ENCODE data around the gene UTY. TPM values are rescaled to one million over a fixed set of nuclear protein-coding genes. Genes with fewer than 3 reads are reported as not detected.

UTY gene
- 6.3 and 7.1 TPM in 2 replicates for total RNA-seq

GRCh38 chrY:13479828-13480227, at the start of gene UTY:
UTY (minus strand) TSS chrY:13480033; CDS start chrY:13479665, 368 bp downstream.

Other genes starting within 250 kb of the UTY start
- 0.23 TPM in 1 of 2 replicates, not detected in the other for gene TMSB4Y, start 223.9 kb upstream of the UTY start, total RNA-seq

All from pericardium fibroblast (primary cell).